ENCODE measurements around the gene FARP1. TPM values are rescaled to one million over a fixed set of nuclear protein-coding genes. Genes with fewer than 3 reads are reported as not detected.

FARP1 gene
- polyA plus RNA-seq, 1 of the 3 experiments (the other 2 are of a cell fraction): 12.0 TPM

DNA sequence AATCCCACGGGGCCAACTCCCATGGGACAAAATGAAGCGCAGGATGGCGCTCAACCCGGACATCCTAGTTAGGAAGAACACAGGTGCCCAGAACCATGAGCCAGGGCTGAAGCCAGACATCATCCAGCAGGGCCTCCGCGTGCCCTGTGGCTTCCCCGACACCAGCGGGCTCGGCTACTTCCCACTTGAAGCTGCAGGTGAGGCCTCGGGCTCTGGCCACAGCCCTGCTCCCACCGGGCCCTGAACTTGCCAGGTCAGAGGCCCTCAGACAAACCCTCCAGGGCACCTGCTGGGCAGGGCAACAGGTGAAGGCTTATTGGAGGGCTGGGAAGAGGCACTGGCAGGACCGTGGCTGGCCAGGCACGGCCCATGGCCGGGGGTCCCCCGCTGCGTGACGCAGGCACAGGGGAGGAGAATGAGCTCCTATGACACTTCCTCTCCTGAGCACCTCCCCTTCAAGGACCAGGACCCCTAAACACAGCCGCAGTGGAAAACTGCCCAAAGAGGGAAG, 316.3 kb downstream of the FARP1 start:
- Histone ChIP-seq H3K27ac (ENCODE audit: low read depth in 2 of 2, low read length in 1 of 2) (no peak overlapping the region), H3K27me3 (ENCODE audit: insufficient read depth) (no peaks in the 10 kb centered on the region), H3K4me1 (ENCODE audit: control insufficient read depth in 1 of 2, insufficient read depth in 2 of 2, low read depth in 1 of 2, low read length in 1 of 2) (peaks cover 8 to 10% of the 10 kb centered on the region in 2 experiments; a peak in 2 of 4 replicates), H4K20me1 (ENCODE audit: insufficient read depth) (no peaks in the 10 kb centered on the region), H3K4me2 (no peak overlapping the region), H3K79me2 (ENCODE audit: insufficient read depth) (peaks cover 7% of the 10 kb centered on the region; the same call in 1 of the 2 replicates), H3F3A (replicated peaks; ENCODE audit: insufficient read depth) (peaks cover 16% of the 10 kb centered on the region), H3K9me3 (no peaks in the 10 kb centered on the region), H3K9ac (no peak overlapping the region), H3K9me2 (no peaks in the 10 kb centered on the region), H3K4me3 (ENCODE audit: low read depth in 2 of 2, low read length in 1 of 2) (no peak overlapping the region), H3K36me3 (replicated peaks in 1 of 2; ENCODE audit: control insufficient read depth in 1 of 2, insufficient read depth in 2 of 2, low read length in 1 of 2) (peaks cover 5 to 60% of the 10 kb centered on the region in 2 experiments), H2AFZ (ENCODE audit: low read depth) (no peak overlapping the region)
- DNase-seq: no peak
- CTCF ChIA-PET: interaction anchor here (1.1 to 1.3 kb wide), 2 partner anchors 11 to 381 kb away, joined by 3 to 4 read pairs; no protein-coding TSS in a partner anchor
- no peak for TF ChIP-seq RFX5 (IDR thresholded peaks at IDR 0.05; ENCODE audit: low read length)
- TF ChIP-seq TCF12 (IDR thresholded peaks at IDR 0.05): no peak
- TF ChIP-seq, protein P1, sequence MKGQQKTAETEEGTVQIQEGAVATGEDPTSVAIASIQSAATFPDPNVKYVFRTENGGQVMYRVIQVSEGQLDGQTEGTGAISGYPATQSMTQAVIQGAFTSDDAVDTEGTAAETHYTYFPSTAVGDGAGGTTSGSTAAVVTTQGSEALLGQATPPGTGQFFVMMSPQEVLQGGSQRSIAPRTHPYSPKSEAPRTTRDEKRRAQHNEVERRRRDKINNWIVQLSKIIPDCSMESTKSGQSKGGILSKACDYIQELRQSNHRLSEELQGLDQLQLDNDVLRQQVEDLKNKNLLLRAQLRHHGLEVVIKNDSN (IDR thresholded peaks at IDR 0.05; ENCODE audit: borderline replicate concordance, low read depth): no peak
- no peak for TF ChIP-seq RXRA (IDR thresholded peaks at IDR 0.05; ENCODE audit: borderline replicate concordance, low read depth)
- TF ChIP-seq GATA2 (CRISPR knock-in tag; IDR thresholded peaks at IDR 0.05): no peak
- TF ChIP-seq GABPA (IDR thresholded peaks at IDR 0.05; ENCODE audit: low read depth): no peak
- POLR2A ChIA-PET: no interaction called here
- 97% methylated on average over 10 of the region's 18 CpGs for WGBS (ENCODE audit: low lambda C conversion rate)

DNA sequence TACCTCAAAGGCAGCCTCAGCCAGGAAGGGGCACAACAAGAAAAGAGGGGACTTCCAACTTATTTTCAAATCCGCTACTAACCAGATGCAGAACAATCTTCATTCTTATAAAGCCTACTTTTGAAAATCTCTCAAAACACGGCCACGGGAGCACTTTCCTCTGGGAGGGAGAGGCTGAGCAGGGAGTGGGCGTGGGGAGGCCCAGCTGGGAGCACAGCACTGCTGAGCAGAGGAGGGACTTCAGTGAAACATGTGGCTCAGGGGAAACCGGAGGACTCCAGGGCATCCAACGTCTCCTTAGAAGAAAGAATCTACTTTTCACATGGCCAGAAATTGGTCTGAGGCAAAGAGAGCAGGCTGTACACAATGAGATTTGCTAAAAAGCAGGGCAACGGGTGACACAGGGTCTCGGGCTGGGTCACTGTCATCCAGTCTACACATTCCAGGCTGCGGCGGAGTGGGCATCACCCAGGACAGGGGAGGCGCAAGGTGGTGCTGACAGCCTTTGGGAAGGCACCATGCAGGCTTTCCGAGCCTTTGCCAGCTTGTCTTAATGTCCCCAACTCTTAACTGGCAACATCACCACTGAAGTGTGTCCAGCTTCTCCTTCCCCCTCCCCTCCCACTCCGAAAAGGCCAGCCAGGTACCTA, 317.0 kb downstream of the FARP1 start:
- no peak overlapping the region for H2AFZ ChIP-seq (ENCODE audit: low read depth)
- DNase-seq: no peak
- H3K79me2 ChIP-seq (ENCODE audit: insufficient read depth): peaks cover 7% of the 10 kb centered on the region; the same call in 1 of the 2 replicates
- H3K4me1 ChIP-seq (ENCODE audit: control insufficient read depth in 1 of 2, insufficient read depth in 2 of 2, low read depth in 1 of 2, low read length in 1 of 2): peaks cover 5 to 7% of the 10 kb centered on the region in 2 experiments; a peak in 1 of 4 replicates
- no peaks in the 10 kb centered on the region for H4K20me1 ChIP-seq (ENCODE audit: insufficient read depth)
- ChIA-PET POLR2A (no interaction called here), CTCF (interaction anchor here (1.1 kb wide), 1 partner anchor 380 kb away, joined by 3 read pairs; no protein-coding TSS in a partner anchor)
- 93% methylated on average over 10 of the region's 13 CpGs for WGBS (ENCODE audit: low lambda C conversion rate)
- H3F3A ChIP-seq (replicated peaks; ENCODE audit: insufficient read depth): peaks cover 13% of the 10 kb centered on the region
- peaks cover 5 to 61% of the 10 kb centered on the region in 2 experiments for H3K36me3 ChIP-seq (replicated peaks in 1 of 2; ENCODE audit: control insufficient read depth in 1 of 2, insufficient read depth in 2 of 2, low read length in 1 of 2)
- no peaks in the 10 kb centered on the region for H3K9me3 ChIP-seq
- no peak overlapping the region for H3K4me2 ChIP-seq
- H3K9me2 ChIP-seq: no peaks in the 10 kb centered on the region
- no peaks in the 10 kb centered on the region for H3K27me3 ChIP-seq (ENCODE audit: insufficient read depth)
- no peak overlapping the region for H3K4me3 ChIP-seq (ENCODE audit: low read depth in 2 of 2, low read length in 1 of 2)
- H3K27ac ChIP-seq (ENCODE audit: low read depth in 2 of 2, low read length in 1 of 2): no peak overlapping the region
- H3K9ac ChIP-seq: no peak overlapping the region
- no peak for TF ChIP-seq EZH2phosphoT487 (IDR thresholded peaks at IDR 0.05; ENCODE audit: borderline replicate concordance, low read depth)
- TF ChIP-seq MEF2A (IDR thresholded peaks at IDR 0.05; ENCODE audit: borderline replicate concordance, low read depth): no peak
- TF ChIP-seq FOXM1 (IDR thresholded peaks at IDR 0.05; ENCODE audit: low read depth): no peak
- TF ChIP-seq JUND (IDR thresholded peaks at IDR 0.05): no peak
- TF ChIP-seq, protein P2, sequence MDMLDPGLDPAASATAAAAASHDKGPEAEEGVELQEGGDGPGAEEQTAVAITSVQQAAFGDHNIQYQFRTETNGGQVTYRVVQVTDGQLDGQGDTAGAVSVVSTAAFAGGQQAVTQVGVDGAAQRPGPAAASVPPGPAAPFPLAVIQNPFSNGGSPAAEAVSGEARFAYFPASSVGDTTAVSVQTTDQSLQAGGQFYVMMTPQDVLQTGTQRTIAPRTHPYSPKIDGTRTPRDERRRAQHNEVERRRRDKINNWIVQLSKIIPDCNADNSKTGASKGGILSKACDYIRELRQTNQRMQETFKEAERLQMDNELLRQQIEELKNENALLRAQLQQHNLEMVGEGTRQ (IDR thresholded peaks at IDR 0.05; ENCODE audit: borderline replicate concordance, low read depth, low read length): no peak
- no peak for TF ChIP-seq TCF12 (IDR thresholded peaks at IDR 0.05)
- TF ChIP-seq GABPA (IDR thresholded peaks at IDR 0.05; ENCODE audit: low read depth): no peak
- no peak for TF ChIP-seq YY1 (IDR thresholded peaks at IDR 0.05; ENCODE audit: low read depth)
- no peak for TF ChIP-seq SMC3 (IDR thresholded peaks at IDR 0.05; ENCODE audit: low read depth, low read length)
- no peak for TF ChIP-seq TAF1 (IDR thresholded peaks at IDR 0.05; ENCODE audit: borderline replicate concordance, low read depth, low read length)
- TF ChIP-seq NFIC (IDR thresholded peaks at IDR 0.05; ENCODE audit: borderline replicate concordance): no peak
- no peak for TF ChIP-seq ELF1 (IDR thresholded peaks at IDR 0.05)
- TF ChIP-seq, protein P3, sequence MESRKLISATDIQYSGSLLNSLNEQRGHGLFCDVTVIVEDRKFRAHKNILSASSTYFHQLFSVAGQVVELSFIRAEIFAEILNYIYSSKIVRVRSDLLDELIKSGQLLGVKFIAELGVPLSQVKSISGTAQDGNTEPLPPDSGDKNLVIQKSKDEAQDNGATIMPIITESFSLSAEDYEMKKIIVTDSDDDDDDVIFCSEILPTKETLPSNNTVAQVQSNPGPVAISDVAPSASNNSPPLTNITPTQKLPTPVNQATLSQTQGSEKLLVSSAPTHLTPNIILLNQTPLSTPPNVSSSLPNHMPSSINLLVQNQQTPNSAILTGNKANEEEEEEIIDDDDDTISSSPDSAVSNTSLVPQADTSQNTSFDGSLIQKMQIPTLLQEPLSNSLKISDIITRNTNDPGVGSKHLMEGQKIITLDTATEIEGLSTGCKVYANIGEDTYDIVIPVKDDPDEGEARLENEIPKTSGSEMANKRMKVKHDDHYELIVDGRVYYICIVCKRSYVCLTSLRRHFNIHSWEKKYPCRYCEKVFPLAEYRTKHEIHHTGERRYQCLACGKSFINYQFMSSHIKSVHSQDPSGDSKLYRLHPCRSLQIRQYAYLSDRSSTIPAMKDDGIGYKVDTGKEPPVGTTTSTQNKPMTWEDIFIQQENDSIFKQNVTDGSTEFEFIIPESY (IDR thresholded peaks at IDR 0.05; ENCODE audit: borderline replicate concordance, low read depth): no peak
- no peak for TF ChIP-seq CHD2 (IDR thresholded peaks at IDR 0.05; ENCODE audit: low read length, partially characterized antibody)
- no peak for TF ChIP-seq FOSL2 (IDR thresholded peaks at IDR 0.05; ENCODE audit: borderline replicate concordance, low read depth)
- TF ChIP-seq, protein P4, sequence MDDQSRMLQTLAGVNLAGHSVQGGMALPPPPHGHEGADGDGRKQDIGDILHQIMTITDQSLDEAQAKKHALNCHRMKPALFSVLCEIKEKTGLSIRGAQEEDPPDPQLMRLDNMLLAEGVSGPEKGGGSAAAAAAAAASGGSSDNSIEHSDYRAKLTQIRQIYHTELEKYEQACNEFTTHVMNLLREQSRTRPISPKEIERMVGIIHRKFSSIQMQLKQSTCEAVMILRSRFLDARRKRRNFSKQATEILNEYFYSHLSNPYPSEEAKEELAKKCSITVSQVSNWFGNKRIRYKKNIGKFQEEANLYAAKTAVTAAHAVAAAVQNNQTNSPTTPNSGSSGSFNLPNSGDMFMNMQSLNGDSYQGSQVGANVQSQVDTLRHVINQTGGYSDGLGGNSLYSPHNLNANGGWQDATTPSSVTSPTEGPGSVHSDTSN (IDR thresholded peaks at IDR 0.05): no peak
- no peak for TF ChIP-seq FOXJ3 (CRISPR knock-in tag; IDR thresholded peaks at IDR 0.05)
